OCI-LY3 (cell line): Measurements from ENCODE around the gene CSPG4.
"Not testable (repeated sequence)": the region's sequence is repeated elsewhere in the genome, so short reads cannot be mapped to it uniquely, and the experiment has no call there.

ENCODE experiments used
- H2AFZ ChIP-seq: fragments of 200-600, 300-600 bp; shearing (Covaris generic); 2 replicates; pipeline ENCODE4 v1.6.0; 2014; ENCODE audit warnings: antibody characterized with exemption, low read depth, low read length
- H3K27ac ChIP-seq: fragments of 200-600, 300-600 bp; sonication (generic); 2 replicates; pipeline ENCODE4 v1.5.1; 2014; ENCODE audit warnings: mild to moderate bottlenecking, low read length, moderate library complexity, mixed read lengths
- H3K27me3 ChIP-seq: fragments of 200-600, 300-600 bp; sonication (generic); 2 replicates; pipeline ENCODE4 v1.6.1; 2014; ENCODE audit warnings: low read depth, low read length, mixed read lengths
- H3K36me3 ChIP-seq: fragments of 200-600, 300-600 bp; sonication (generic); replicated peaks from 2 replicates; pipeline ENCODE3; 2014; ENCODE audit warnings: low read depth, low read length, mixed read lengths
- H3K4me1 ChIP-seq: fragments of 300-600, 200-600 bp; sonication (generic); 2 replicates; pipeline ENCODE4 v1.6.1; 2014; ENCODE audit warnings: low read length, mixed read lengths
- H3K4me2 ChIP-seq: fragments of 200-600, 300-600 bp; sonication (generic); 2 replicates; pipeline ENCODE4 v1.6.1; 2014; ENCODE audit warnings: low read length, mixed read lengths
- H3K4me3 ChIP-seq: fragments of 300-600, 200-600 bp; sonication (generic); 2 replicates; pipeline ENCODE4 v1.5.1; 2014; ENCODE audit warnings: antibody characterized with exemption, mild to moderate bottlenecking, low read length, moderate library complexity
- H3K79me2 ChIP-seq: fragments of 300-600, 200-600 bp; shearing (Covaris generic); 2 replicates; pipeline ENCODE4 v1.6.1; 2014; ENCODE audit warnings: mild to moderate bottlenecking, low read length, mixed read lengths
- H3K9ac ChIP-seq: fragments of 300-600, 200-600 bp; shearing (Covaris generic); 2 replicates; pipeline ENCODE4 v1.6.0; 2014; ENCODE audit warnings: mild to moderate bottlenecking, low read length, moderate library complexity
- H3K9me3 ChIP-seq: fragments of 200-600, 300-600 bp; shearing (Covaris generic); 2 replicates; pipeline ENCODE4 v1.6.1; 2014; ENCODE audit warnings: low read length, mixed read lengths; ENCODE audit not compliant: insufficient read depth
- H4K20me1 ChIP-seq: fragments of 200-600, 300-600 bp; sonication (generic); 2 replicates; pipeline ENCODE4 v1.6.1; 2016; ENCODE audit warnings: low read length, mixed read lengths; ENCODE audit not compliant: insufficient read depth
- EZH2phosphoT487 ChIP-seq: fragments of 200-600 bp; shearing (Covaris generic); IDR thresholded peaks from 2 replicates; pipeline ENCODE4 v1.6.1; 2018; ENCODE audit warnings: antibody characterized with exemption, mixed run types, low read depth
- TF ChIP-seq, protein P1 (sequence below): fragments of 200-600, 300-600 bp; sonication (generic); IDR thresholded peaks from 2 replicates; pipeline ENCODE4 v1.5.1; 2014; ENCODE audit warnings: antibody characterized with exemption, low read length, low read depth

The CSPG4 gene

DNA sequence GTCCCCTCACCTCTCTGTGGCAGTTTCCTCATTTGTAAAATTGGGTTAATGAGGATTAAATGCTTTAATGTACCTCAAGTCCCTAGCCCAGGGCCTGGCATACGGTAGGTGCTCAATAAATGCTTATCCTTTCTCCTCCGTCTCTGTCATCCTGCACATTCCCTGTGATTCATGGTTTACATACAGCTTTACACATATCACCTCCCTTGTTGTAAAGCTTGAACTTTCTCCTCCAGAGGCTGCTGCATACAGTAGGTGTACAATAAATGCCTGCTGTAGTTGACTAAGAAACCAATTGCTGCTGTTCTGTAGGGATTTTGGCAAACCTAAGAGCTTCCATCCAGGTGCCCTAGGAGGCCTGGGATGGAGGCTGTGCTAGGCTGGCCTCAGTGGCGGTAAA is 1.5 kb upstream of the CSPG4 start:
- Histone ChIP-seq H3K9me3 (no peaks in the 10 kb centered on the region), H3K27ac (no peak overlapping the region), H3K4me3 (no peak overlapping the region), H4K20me1 (no peaks in the 10 kb centered on the region), H3K9ac (no peak overlapping the region), H3K79me2 (no peaks in the 10 kb centered on the region), H3K27me3 (0 out of 2 replicates have a peak, but pooled peaks cover 7% of the 10 kb centered on the region), H2AFZ (no peak overlapping the region), H3K4me2 (no peak overlapping the region), H3K36me3 (no peaks in the 10 kb centered on the region), H3K4me1 (peaks cover 10% of the 10 kb centered on the region)
- no peak for TF ChIP-seq EZH2phosphoT487
- TF ChIP-seq, protein P1, sequence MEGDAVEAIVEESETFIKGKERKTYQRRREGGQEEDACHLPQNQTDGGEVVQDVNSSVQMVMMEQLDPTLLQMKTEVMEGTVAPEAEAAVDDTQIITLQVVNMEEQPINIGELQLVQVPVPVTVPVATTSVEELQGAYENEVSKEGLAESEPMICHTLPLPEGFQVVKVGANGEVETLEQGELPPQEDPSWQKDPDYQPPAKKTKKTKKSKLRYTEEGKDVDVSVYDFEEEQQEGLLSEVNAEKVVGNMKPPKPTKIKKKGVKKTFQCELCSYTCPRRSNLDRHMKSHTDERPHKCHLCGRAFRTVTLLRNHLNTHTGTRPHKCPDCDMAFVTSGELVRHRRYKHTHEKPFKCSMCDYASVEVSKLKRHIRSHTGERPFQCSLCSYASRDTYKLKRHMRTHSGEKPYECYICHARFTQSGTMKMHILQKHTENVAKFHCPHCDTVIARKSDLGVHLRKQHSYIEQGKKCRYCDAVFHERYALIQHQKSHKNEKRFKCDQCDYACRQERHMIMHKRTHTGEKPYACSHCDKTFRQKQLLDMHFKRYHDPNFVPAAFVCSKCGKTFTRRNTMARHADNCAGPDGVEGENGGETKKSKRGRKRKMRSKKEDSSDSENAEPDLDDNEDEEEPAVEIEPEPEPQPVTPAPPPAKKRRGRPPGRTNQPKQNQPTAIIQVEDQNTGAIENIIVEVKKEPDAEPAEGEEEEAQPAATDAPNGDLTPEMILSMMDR, result no peak

DNA sequence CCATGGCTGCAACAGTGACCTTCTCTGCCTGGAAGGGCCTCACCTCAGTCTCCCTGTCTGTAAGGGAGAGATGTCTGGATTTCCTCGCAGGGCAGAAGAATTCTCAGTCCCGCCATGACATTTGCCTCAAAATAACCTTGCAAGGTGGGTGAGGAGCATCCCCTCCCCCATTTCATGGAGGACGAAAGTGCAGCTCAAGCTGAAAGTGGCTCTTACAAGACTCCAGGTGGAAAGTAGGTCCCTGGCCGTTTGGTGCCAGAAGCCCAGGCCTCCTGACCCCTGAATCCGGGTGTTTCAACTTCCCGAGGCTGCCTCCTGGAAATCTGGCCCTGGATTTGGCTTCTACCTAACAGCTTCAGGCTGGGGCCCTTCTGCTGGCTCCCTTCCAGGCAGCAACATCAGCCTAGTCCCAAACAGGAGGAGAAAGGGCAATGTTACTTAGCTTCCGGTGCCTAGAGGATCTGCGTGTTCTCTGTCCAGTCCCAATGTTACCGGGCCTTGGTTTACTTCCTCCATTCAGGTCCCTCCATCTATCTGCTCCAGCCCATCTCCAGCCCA is 769 bp upstream of the CSPG4 start:
- Histone ChIP-seq H2AFZ (no peak overlapping the region), H3K27me3 (0 out of 2 replicates have a peak, but pooled peaks cover 5% of the 10 kb centered on the region), H3K4me2 (no peak overlapping the region), H3K4me3 (no peak overlapping the region), H3K36me3 (no peaks in the 10 kb centered on the region), H3K9ac (no peak overlapping the region), H3K79me2 (no peaks in the 10 kb centered on the region), H4K20me1 (no peaks in the 10 kb centered on the region), H3K27ac (no peak overlapping the region), H3K4me1 (peaks cover 3% of the 10 kb centered on the region), H3K9me3 (no peaks in the 10 kb centered on the region)
- TF ChIP-seq EZH2phosphoT487, result no peak
- TF ChIP-seq, protein P1, result no peak

DNA sequence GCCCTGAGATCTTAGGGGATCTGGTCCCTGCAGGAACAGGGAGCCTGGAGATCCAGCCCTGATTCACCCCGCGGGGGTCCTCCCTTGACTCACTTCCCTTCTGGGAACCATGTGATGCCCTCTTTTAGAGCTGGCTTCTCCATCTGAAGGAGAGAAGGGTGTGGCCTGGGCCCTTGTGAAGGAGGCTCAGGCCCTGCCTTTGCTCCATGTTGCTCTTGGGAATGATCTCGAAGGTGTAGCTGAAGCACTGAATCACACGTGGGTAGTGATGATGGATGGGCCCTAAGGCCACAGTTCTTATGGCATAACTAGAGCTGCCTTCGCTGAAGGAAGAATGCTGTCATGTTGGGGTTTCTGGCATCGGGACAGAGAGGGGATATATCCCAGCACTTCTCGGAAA is 1.2 kb downstream of the CSPG4 start:
- not testable (repeated sequence) for H4K20me1 ChIP-seq, H3K9me3 ChIP-seq, H3K27ac ChIP-seq, H3K4me2 ChIP-seq, H3K4me3 ChIP-seq, H3K4me1 ChIP-seq, H2AFZ ChIP-seq, H3K27me3 ChIP-seq, H3K79me2 ChIP-seq, H3K36me3 ChIP-seq, H3K9ac ChIP-seq

DNA sequence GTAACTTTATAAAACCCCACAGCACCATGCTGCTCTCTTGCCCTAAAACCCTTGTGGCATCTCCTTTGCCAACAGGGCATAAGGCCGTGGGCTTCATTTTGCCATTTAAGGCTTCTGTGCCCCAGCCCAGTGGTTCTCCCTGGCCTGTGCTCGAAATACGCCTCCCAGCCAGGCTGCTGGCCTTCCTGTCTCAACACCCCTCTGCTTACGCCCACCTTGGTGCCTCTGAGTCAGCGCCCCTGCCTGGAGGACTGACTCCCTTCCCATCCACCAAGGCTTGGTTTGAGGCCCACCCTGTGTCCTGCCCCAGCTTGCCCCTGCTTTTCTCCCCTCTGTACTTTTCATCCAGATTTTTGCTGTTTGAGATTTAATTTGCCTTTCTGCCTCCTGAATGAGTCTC is 1.8 kb downstream of the CSPG4 start:
- not testable (repeated sequence) for H3K4me1 ChIP-seq, H3K27me3 ChIP-seq, H3K36me3 ChIP-seq, H3K9ac ChIP-seq, H3K79me2 ChIP-seq, H3K27ac ChIP-seq, H2AFZ ChIP-seq, H3K4me3 ChIP-seq, H4K20me1 ChIP-seq, H3K9me3 ChIP-seq, H3K4me2 ChIP-seq

DNA sequence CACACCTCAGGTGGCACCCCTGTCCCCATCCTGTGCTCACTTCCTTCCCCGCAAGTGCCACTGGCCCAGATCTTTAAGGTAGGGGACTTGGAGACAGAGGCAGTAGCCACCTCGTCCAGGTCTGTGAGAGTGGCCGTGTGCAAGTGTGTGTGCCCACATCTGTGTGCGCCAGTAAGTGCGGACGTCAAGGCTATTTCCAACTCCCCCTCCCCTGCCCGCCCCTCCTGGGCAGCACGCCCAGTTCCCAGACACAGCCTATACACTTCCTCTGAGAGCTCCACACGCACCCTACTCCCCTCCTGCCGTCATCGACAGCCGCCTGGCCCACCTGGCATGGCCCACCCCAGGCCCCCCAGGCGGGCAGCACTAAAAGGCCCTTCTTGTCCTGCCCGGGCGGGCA is 3.2 kb downstream of the CSPG4 start:
- H3K27ac ChIP-seq, result not testable (repeated sequence)

DNA sequence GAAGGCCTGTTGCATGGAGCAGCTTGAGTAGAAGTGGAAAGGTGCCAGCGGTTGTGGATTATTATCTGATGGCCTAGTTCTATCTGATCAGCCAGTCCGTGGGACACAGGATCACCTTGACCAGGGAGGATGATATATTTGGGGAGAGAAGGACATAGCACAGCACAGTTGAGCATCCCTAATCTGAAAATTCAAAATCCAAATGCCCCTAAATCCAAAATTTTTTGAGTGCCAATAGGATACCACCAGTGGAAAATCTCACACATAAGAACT is 6.0 kb downstream of the CSPG4 start:
- Histone ChIP-seq H2AFZ (no peak overlapping the region), H3K79me2 (no peaks in the 10 kb centered on the region), H3K4me1 (peaks cover 7% of the 10 kb centered on the region; the same call in 1 of the 2 replicates), H4K20me1 (no peaks in the 10 kb centered on the region), H3K9me3 (no peaks in the 10 kb centered on the region), H3K4me3 (no peak overlapping the region), H3K4me2 (no peak overlapping the region), H3K9ac (no peak overlapping the region), H3K27me3 (no peaks in the 10 kb centered on the region), H3K27ac (no peak overlapping the region), H3K36me3 (no peaks in the 10 kb centered on the region)
- TF ChIP-seq, protein P1, result no peak
- no peak for TF ChIP-seq EZH2phosphoT487

More for the DNA sequence above, 3.2 kb downstream of the CSPG4 start:
- not testable (repeated sequence) for H3K36me3 ChIP-seq, H3K79me2 ChIP-seq, H3K9ac ChIP-seq, H3K4me1 ChIP-seq, H3K4me3 ChIP-seq, H3K27me3 ChIP-seq, H2AFZ ChIP-seq, H3K9me3 ChIP-seq, H4K20me1 ChIP-seq, H3K4me2 ChIP-seq
